Endothelial cell of umbilical vein (primary cell): ENCODE measurements around the gene BCO1. TPM values are rescaled to one million over a fixed set of nuclear protein-coding genes. Genes with fewer than 3 reads are reported as not detected.

ENCODE experiments used
- BruUV-seq: library from RNA; stranded (reverse); fragments of 400-500 nt; replicated peaks from 2 replicates; lab custom pipeline; 2021; lab: Mats Ljungman, UMichigan
- CTCF ChIA-PET: fragments of 300-600, 350-600 bp; sonication (Branson Sonifier 250); formaldehyde crosslinking; loops from one replicate; lab custom pipeline; 2021; ENCODE audit warnings: antibody characterized with exemption, inconsistent platforms; lab: Charles Lee
- POLR2A ChIA-PET: fragments of 300-600, 350-600 bp; sonication (Branson Sonifier 250); formaldehyde crosslinking; loops from one replicate; lab custom pipeline; 2021; ENCODE audit warnings: antibody characterized with exemption, inconsistent platforms; lab: Charles Lee
- DNase-seq: peaks from one replicate; pipeline ENCODE4 v3.0.0-alpha.2; 2011; ENCODE audit warnings: low read depth, low spot score
- FAIRE-seq: peaks from 2 replicates; lab custom pipeline; 2011; peaks lifted over from hg19 to GRCh38; lab: Jason Lieb, UNC
- H2AFZ ChIP-seq: 2 replicates; pipeline ENCODE4 v1.6.0; 2012; ENCODE audit warnings: low read depth, low read length, control low read depth, inconsistent platforms
- H3K27ac ChIP-seq: 2 replicates; pipeline ENCODE4 v1.5.1; 2011; ENCODE audit warnings: low read depth, mild to moderate bottlenecking, control low read depth, low read length, moderate library complexity; ENCODE audit not compliant: insufficient read depth
- H3K27me3 ChIP-seq, 2 experiments: 2 replicates each; pipeline versions ENCODE4 v1.6.0 to v1.6.1; 2011; ENCODE audit warnings: low read length in 2 of 2, mixed read lengths in 1 of 2; ENCODE audit not compliant: control insufficient read depth in 2 of 2, insufficient read depth in 2 of 2
- H3K36me3 ChIP-seq, 2 experiments: 2 replicates in 1 of 2; 3 replicates in 1 of 2; pipeline ENCODE4 v1.5.1; 2011; ENCODE audit warnings: low read length in 2 of 2, mild to moderate bottlenecking in 1 of 2, moderate library complexity in 1 of 2; ENCODE audit not compliant: control insufficient read depth in 2 of 2, insufficient read depth in 2 of 2; ENCODE audit errors: extremely low read depth in 1 of 2
- H3K4me1 ChIP-seq: 3 replicates; pipeline ENCODE4 v1.5.1; 2011; ENCODE audit warnings: mild to moderate bottlenecking, low read length; ENCODE audit not compliant: control insufficient read depth, insufficient read depth; ENCODE audit errors: extremely low read depth
- H3K4me2 ChIP-seq: 2 replicates; pipeline ENCODE4 v1.6.1; 2011; ENCODE audit warnings: low read length, control low read depth, mixed read lengths; ENCODE audit not compliant: insufficient read depth
- H3K4me3 ChIP-seq, 3 experiments: fragments of 200-600 bp in 1 of 3; sonication (generic), shearing (Covaris generic) in 1 of 3; replicated peaks in 1 of 3; 2 replicates each; pipeline ENCODE4 v1.5.1; 2011 to 2016; ENCODE audit warnings: control low read depth in 3 of 3, low read length in 3 of 3, mild to moderate bottlenecking in 2 of 3, inconsistent platforms in 1 of 3, low read depth in 1 of 3, moderate library complexity in 1 of 3; ENCODE audit not compliant: insufficient read depth in 1 of 3
- H3K79me2 ChIP-seq: 2 replicates; pipeline ENCODE4 v1.6.0; 2012; ENCODE audit warnings: low read length, inconsistent platforms; ENCODE audit not compliant: control insufficient read depth, insufficient read depth
- H3K9ac ChIP-seq: replicated peaks from 2 replicates; pipeline ENCODE3; 2011; ENCODE audit warnings: low read length, control low read depth; ENCODE audit not compliant: insufficient read depth; ENCODE audit errors: extremely low read depth
- H3K9me1 ChIP-seq: replicated peaks from 3 replicates; pipeline ENCODE4 v1.6.0; 2011; ENCODE audit warnings: mild to moderate bottlenecking, low read length; ENCODE audit not compliant: control insufficient read depth, insufficient read depth; ENCODE audit errors: extremely low read depth
- H3K9me3 ChIP-seq: replicated peaks from 2 replicates; pipeline ENCODE4 v1.5.1; 2012; ENCODE audit warnings: low read length, inconsistent platforms; ENCODE audit not compliant: control insufficient read depth, insufficient read depth
- H4K20me1 ChIP-seq: replicated peaks from 2 replicates; pipeline ENCODE3; 2011; ENCODE audit warnings: mild to moderate bottlenecking, low read length; ENCODE audit not compliant: control insufficient read depth, insufficient read depth; ENCODE audit errors: extremely low read depth
- EZH2 ChIP-seq: IDR thresholded peaks from 2 replicates; pipeline ENCODE4 v1.6.1; 2012; ENCODE audit warnings: borderline replicate concordance, low read depth, mild to moderate bottlenecking, moderate library complexity, low read length, inconsistent platforms; ENCODE audit not compliant: severe bottlenecking
- FOS ChIP-seq: IDR thresholded peaks from 2 replicates; pipeline ENCODE4 v1.6.1; 2011; ENCODE audit warnings: mild to moderate bottlenecking, low read length, moderate library complexity, borderline replicate concordance; ENCODE audit not compliant: insufficient read depth
- GATA2 ChIP-seq: IDR thresholded peaks from 2 replicates; pipeline ENCODE4 v1.7.0; 2011; ENCODE audit warnings: low read depth, mild to moderate bottlenecking, moderate library complexity, mixed read lengths, low read length; ENCODE audit not compliant: insufficient read length, insufficient read depth
- JUN ChIP-seq: IDR thresholded peaks from 2 replicates; pipeline ENCODE4 v1.6.1; 2011; ENCODE audit warnings: borderline replicate concordance, low read depth; ENCODE audit not compliant: insufficient read length, insufficient read depth
- MYC ChIP-seq: IDR thresholded peaks from one replicate; pipeline ENCODE4 v1.6.1; 2011; ENCODE audit warnings: mild to moderate bottlenecking, low read depth, low read length
- POLR2A ChIP-seq: IDR thresholded peaks from 2 replicates; pipeline ENCODE4 v1.6.1; 2012; ENCODE audit warnings: low read depth, mild to moderate bottlenecking, control low read depth, low read length
- POLR2AphosphoS5 ChIP-seq: IDR thresholded peaks from 2 replicates; pipeline ENCODE4 v1.6.1; 2012; ENCODE audit warnings: low read depth, mild to moderate bottlenecking, control low read depth, low read length, moderate library complexity; ENCODE audit not compliant: insufficient read depth
- dilution Hi-C: fragments of 300-500 bp; cut with MboI; formaldehyde crosslinking; loops from one replicate; pipeline ENCODE4 v1.15.0; 2019; ENCODE audit warnings: low sequenced_read_pairs; ENCODE audit not compliant: extremely low pct_ligation_motif_present
- intact Hi-C: fragments of 100-400 bp; cut with micrococcal nuclease; formaldehyde crosslinking; loops from one replicate; pipeline ENCODE4 v1.10.0; 2022
- polyA plus RNA-seq, 4 experiments: library from polyadenylated mRNA; depleted of rRNA in 3 of 4; stranded (reverse) in 3 of 4; unstranded in 1 of 4; fragments of >200 nt; gene quantifications; 2 replicates each; pipeline versions ENCODE4 v1.2.1 to v1.2.3, GENCODE V29; 2011 to 2012; ENCODE audit warnings: missing spikeins in 1 of 4
- total RNA-seq: library from RNA; stranded (reverse); gene quantifications from 2 replicates; pipeline ENCODE4 v1.2.3, GENCODE V29; 2021
- TF ChIP-seq, protein P1 (sequence below): IDR thresholded peaks from 2 replicates; pipeline ENCODE4 v1.6.1; 2011; ENCODE audit not compliant: insufficient read depth, insufficient read length
- TF ChIP-seq, protein P2 (sequence below), 2 donors: IDR thresholded peaks; 1 replicate in 1 of 2; 2 replicates in 1 of 2; pipeline ENCODE4 v1.5.1; 2011; ENCODE audit warnings: low read length in 2 of 2, mild to moderate bottlenecking in 2 of 2, moderate library complexity in 2 of 2, control low read depth in 1 of 2, inconsistent platforms in 1 of 2, low read depth in 1 of 2; ENCODE audit not compliant: insufficient read depth in 1 of 2; ENCODE audit errors: extremely low read depth in 1 of 2

The BCO1 gene
- total and polyA plus RNA-seq, 2 donors (not counting 3 experiments of a cell fraction or from before 2014, with no cell fraction given), result not detected

DNA sequence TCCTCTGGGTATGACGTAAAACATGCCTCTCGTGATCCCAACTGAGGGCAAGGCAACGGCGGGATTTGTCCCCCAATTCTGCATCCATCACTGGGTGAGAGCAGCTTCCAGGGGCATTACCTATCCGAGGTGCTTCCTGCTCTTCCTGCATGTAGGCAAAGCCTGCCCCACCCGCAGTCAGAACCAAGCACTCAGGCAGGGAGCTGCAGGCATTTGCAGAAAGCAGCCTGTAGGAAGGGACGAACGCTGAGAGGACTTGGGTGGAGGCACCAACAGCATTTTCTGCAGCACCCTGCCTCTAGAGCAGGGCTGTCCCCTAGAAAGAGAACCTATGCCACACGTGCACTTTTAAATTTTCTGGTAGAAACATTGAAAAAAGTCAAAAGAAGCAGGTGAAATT lies 5.5 kb downstream of the BCO1 start:
- CTCF ChIA-PET, result interaction anchor here (1.1 kb wide), 1 partner anchor 17 kb away, joined by 3 read pairs; no protein-coding TSS in a partner anchor
- TF ChIP-seq POLR2A (no peak), JUN (no peak), POLR2AphosphoS5 (no peak), GATA2 (no peak), EZH2 (no peak), MYC (no peak), FOS (no peak)
- TF ChIP-seq, protein P1, sequence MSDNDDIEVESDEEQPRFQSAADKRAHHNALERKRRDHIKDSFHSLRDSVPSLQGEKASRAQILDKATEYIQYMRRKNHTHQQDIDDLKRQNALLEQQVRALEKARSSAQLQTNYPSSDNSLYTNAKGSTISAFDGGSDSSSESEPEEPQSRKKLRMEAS, result no peak
- TF ChIP-seq, protein P2, sequence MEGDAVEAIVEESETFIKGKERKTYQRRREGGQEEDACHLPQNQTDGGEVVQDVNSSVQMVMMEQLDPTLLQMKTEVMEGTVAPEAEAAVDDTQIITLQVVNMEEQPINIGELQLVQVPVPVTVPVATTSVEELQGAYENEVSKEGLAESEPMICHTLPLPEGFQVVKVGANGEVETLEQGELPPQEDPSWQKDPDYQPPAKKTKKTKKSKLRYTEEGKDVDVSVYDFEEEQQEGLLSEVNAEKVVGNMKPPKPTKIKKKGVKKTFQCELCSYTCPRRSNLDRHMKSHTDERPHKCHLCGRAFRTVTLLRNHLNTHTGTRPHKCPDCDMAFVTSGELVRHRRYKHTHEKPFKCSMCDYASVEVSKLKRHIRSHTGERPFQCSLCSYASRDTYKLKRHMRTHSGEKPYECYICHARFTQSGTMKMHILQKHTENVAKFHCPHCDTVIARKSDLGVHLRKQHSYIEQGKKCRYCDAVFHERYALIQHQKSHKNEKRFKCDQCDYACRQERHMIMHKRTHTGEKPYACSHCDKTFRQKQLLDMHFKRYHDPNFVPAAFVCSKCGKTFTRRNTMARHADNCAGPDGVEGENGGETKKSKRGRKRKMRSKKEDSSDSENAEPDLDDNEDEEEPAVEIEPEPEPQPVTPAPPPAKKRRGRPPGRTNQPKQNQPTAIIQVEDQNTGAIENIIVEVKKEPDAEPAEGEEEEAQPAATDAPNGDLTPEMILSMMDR (IDR thresholded peaks at IDR 0.05; ENCODE audit: extremely low read depth in 1 of 2, insufficient read depth in 1 of 2, low read depth in 1 of 2, low read length in 2 of 2), result no peak
- BruUV-seq, result no TSS peak

More for the DNA sequence above, 5.5 kb downstream of the BCO1 start:
- Histone ChIP-seq H3K4me1 (no peaks in the 10 kb centered on the region), H2AFZ (no peak overlapping the region), H3K79me2 (no peaks in the 10 kb centered on the region), H3K27me3 (peaks cover 0 to 5% of the 10 kb centered on the region in 2 experiments), H3K4me3 (no peak overlapping the region), H3K27ac (no peak overlapping the region), H3K9ac (no peak overlapping the region), H3K9me3 (no peaks in the 10 kb centered on the region), H3K9me1 (no peaks in the 10 kb centered on the region), H3K4me2 (no peak overlapping the region), H3K36me3 (no peaks in the 10 kb centered on the region), H4K20me1 (no peaks in the 10 kb centered on the region)
- dilution Hi-C loops (no loop called here), intact Hi-C loops (no loop called here)
- DNase-seq (no peak), FAIRE-seq (no peak)
- POLR2A ChIA-PET, result interaction anchor here (0.7 kb wide), 1 partner anchor 8 kb away, joined by 4 read pairs; no protein-coding TSS in a partner anchor
